ENCODE results near the gene BIRC6. TPM values are rescaled to one million over a fixed set of nuclear protein-coding genes. Genes with fewer than 3 reads are reported as not detected.

The BIRC6 gene
- total and polyA plus RNA-seq, 5 donors from 2014 or later: 18.9 to 176 (median 27.2) TPM

- no peak for ATAC-seq (ENCODE audit: low read depth in 2 of 2)
- Histone ChIP-seq H3K27me3 (ENCODE audit: control insufficient read depth, insufficient read depth, low read length) (no peaks in the 10 kb centered on the region), H3K4me3 (ENCODE audit: low read depth, low read length) (no peak overlapping the region), H3K36me3 (ENCODE audit: control insufficient read depth, insufficient read depth, low read length) (peaks cover 81% of the 10 kb centered on the region), H3K27ac (ENCODE audit: insufficient read depth, low read length, poor library complexity, severe bottlenecking) (no peak overlapping the region), H3K4me1 (ENCODE audit: control insufficient read depth, insufficient read depth, low read length, poor library complexity, severe bottlenecking) (no peaks in the 10 kb centered on the region), H3K9me3 (ENCODE audit: control insufficient read depth in 2 of 2, low read length in 2 of 2) (no peaks in the 10 kb centered on the region)
- no peak for DNase-seq
- H3K27ac Mint-ChIP-seq: no peak overlapping the region
- H3K9me3 Mint-ChIP-seq: no peaks in the 10 kb centered on the region
- H3K27me3 Mint-ChIP-seq: no peaks in the 10 kb centered on the region
- H3K4me1 Mint-ChIP-seq: peaks cover 0 to 3% (median under 1%) of the 10 kb centered on the region in 4 donors
- H3K36me3 Mint-ChIP-seq: peaks cover 54% of the 10 kb centered on the region
- H3K4me3 Mint-ChIP-seq: no peak overlapping the region
Measured at GRCh38 chr2:32514946-32515345, 158.1 kb downstream of the BIRC6 start.

- H3K36me3 ChIP-seq (ENCODE audit: control insufficient read depth, insufficient read depth, low read length): peaks cover 84% of the 10 kb centered on the region
Measured at GRCh38 chr2:32516567-32516966, 159.7 kb downstream of the BIRC6 start.

GRCh38 chr2:32522770-32523169 is 165.9 kb downstream of the BIRC6 start:
- peaks cover 0 to 9% (median 2%) of the 10 kb centered on the region in 4 donors for H3K4me1 Mint-ChIP-seq
- DNase-seq (no peak), ATAC-seq (ENCODE audit: low read depth in 2 of 2) (no peak)
- peaks cover 42% of the 10 kb centered on the region for H3K36me3 Mint-ChIP-seq
- Histone ChIP-seq H3K9me3 (ENCODE audit: control insufficient read depth in 2 of 2, low read length in 2 of 2) (no peaks in the 10 kb centered on the region), H3K4me1 (ENCODE audit: control insufficient read depth, insufficient read depth, low read length, poor library complexity, severe bottlenecking) (no peaks in the 10 kb centered on the region), H3K36me3 (ENCODE audit: control insufficient read depth, insufficient read depth, low read length) (peaks cover 80% of the 10 kb centered on the region), H3K27ac (ENCODE audit: insufficient read depth, low read length, poor library complexity, severe bottlenecking) (no peak overlapping the region), H3K27me3 (ENCODE audit: control insufficient read depth, insufficient read depth, low read length) (no peaks in the 10 kb centered on the region), H3K4me3 (ENCODE audit: low read depth, low read length) (no peak overlapping the region)
- no peaks in the 10 kb centered on the region for H3K27me3 Mint-ChIP-seq
- peak overlapping the region in 2 of 3 donors; percentile 30 to 42 for H3K27ac Mint-ChIP-seq
- H3K9me3 Mint-ChIP-seq: no peaks in the 10 kb centered on the region
- H3K4me3 Mint-ChIP-seq: no peak overlapping the region

More at GRCh38 chr2:32516567-32516966, 159.7 kb downstream of the BIRC6 start:
- no peaks in the 10 kb centered on the region for H3K9me3 ChIP-seq (ENCODE audit: control insufficient read depth in 2 of 2, low read length in 2 of 2)
- H3K9me3 Mint-ChIP-seq: no peaks in the 10 kb centered on the region
- no peaks in the 10 kb centered on the region for H3K4me1 ChIP-seq (ENCODE audit: control insufficient read depth, insufficient read depth, low read length, poor library complexity, severe bottlenecking)
- DNase-seq (no peak), ATAC-seq (ENCODE audit: low read depth in 2 of 2) (no peak)
- H3K27ac ChIP-seq (ENCODE audit: insufficient read depth, low read length, poor library complexity, severe bottlenecking): no peak overlapping the region
- H3K27me3 Mint-ChIP-seq: no peaks in the 10 kb centered on the region
- H3K4me3 ChIP-seq (ENCODE audit: low read depth, low read length): no peak overlapping the region
- H3K4me3 Mint-ChIP-seq: no peak overlapping the region
- H3K4me1 Mint-ChIP-seq: peaks cover 0 to 5% (median 1%) of the 10 kb centered on the region in 4 donors
- H3K36me3 Mint-ChIP-seq: peaks cover 52% of the 10 kb centered on the region
- H3K27ac Mint-ChIP-seq: no peak overlapping the region
- H3K27me3 ChIP-seq (ENCODE audit: control insufficient read depth, insufficient read depth, low read length): no peaks in the 10 kb centered on the region

- Histone ChIP-seq H3K9me3 (ENCODE audit: control insufficient read depth in 2 of 2, low read length in 2 of 2) (no peaks in the 10 kb centered on the region), H3K27me3 (ENCODE audit: control insufficient read depth, insufficient read depth, low read length) (no peaks in the 10 kb centered on the region), H3K36me3 (ENCODE audit: control insufficient read depth, insufficient read depth, low read length) (peaks cover 78% of the 10 kb centered on the region), H3K4me3 (ENCODE audit: low read depth, low read length) (no peak overlapping the region), H3K27ac (ENCODE audit: insufficient read depth, low read length, poor library complexity, severe bottlenecking) (no peak overlapping the region), H3K4me1 (ENCODE audit: control insufficient read depth, insufficient read depth, low read length, poor library complexity, severe bottlenecking) (no peaks in the 10 kb centered on the region)
- DNase-seq (no peak), ATAC-seq (ENCODE audit: low read depth in 2 of 2) (no peak)
- no peak overlapping the region for H3K4me3 Mint-ChIP-seq
- H3K27ac Mint-ChIP-seq: no peak overlapping the region
- H3K36me3 Mint-ChIP-seq: peaks cover 34% of the 10 kb centered on the region
- H3K9me3 Mint-ChIP-seq: no peaks in the 10 kb centered on the region
- H3K4me1 Mint-ChIP-seq: peaks cover 0 to 12% (median 2%) of the 10 kb centered on the region in 4 donors
- no peaks in the 10 kb centered on the region for H3K27me3 Mint-ChIP-seq
Measured at GRCh38 chr2:32523686-32524085, 166.9 kb downstream of the BIRC6 start.

- Mint-ChIP-seq H3K9me3 (peaks cover 0 to 2% (median 0%) of the 10 kb centered on the region in 7 donors), H3K36me3 (peaks cover 54% of the 10 kb centered on the region), H3K4me1 (peaks cover 0 to 13% (median 4%) of the 10 kb centered on the region in 4 donors), H3K27me3 (no peaks in the 10 kb centered on the region), H3K4me3 (no peak overlapping the region), H3K27ac (no peak overlapping the region)
- DNase-seq (no peak), ATAC-seq (ENCODE audit: low read depth in 2 of 2) (no peak)
- H3K4me1 ChIP-seq (ENCODE audit: control insufficient read depth, insufficient read depth, low read length, poor library complexity, severe bottlenecking): no peaks in the 10 kb centered on the region
- no peak overlapping the region for H3K4me3 ChIP-seq (ENCODE audit: low read depth, low read length)
- H3K27ac ChIP-seq (ENCODE audit: insufficient read depth, low read length, poor library complexity, severe bottlenecking): no peak overlapping the region
- no peaks in the 10 kb centered on the region for H3K27me3 ChIP-seq (ENCODE audit: control insufficient read depth, insufficient read depth, low read length)
- no peaks in the 10 kb centered on the region for H3K9me3 ChIP-seq (ENCODE audit: control insufficient read depth in 2 of 2, low read length in 2 of 2)
- peaks cover 44% of the 10 kb centered on the region for H3K36me3 ChIP-seq (ENCODE audit: control insufficient read depth, insufficient read depth, low read length)
Measured at GRCh38 chr2:32532341-32532740, 175.5 kb downstream of the BIRC6 start.

- Mint-ChIP-seq H3K27me3 (no peaks in the 10 kb centered on the region), H3K4me1 (peaks cover 0 to 10% (median 4%) of the 10 kb centered on the region in 4 donors), H3K36me3 (peaks cover 54% of the 10 kb centered on the region), H3K4me3 (no peak overlapping the region), H3K9me3 (peaks cover 0 to 2% (median 0%) of the 10 kb centered on the region in 7 donors), H3K27ac (peak overlapping the region in 1 of 3 donors; percentile 47)
- H3K27me3 ChIP-seq (ENCODE audit: control insufficient read depth, insufficient read depth, low read length): no peaks in the 10 kb centered on the region
- ATAC-seq (ENCODE audit: low read depth in 2 of 2): no peak
- H3K4me3 ChIP-seq (ENCODE audit: low read depth, low read length): no peak overlapping the region
- peaks cover 38% of the 10 kb centered on the region for H3K36me3 ChIP-seq (ENCODE audit: control insufficient read depth, insufficient read depth, low read length)
- no peak overlapping the region for H3K27ac ChIP-seq (ENCODE audit: insufficient read depth, low read length, poor library complexity, severe bottlenecking)
- H3K9me3 ChIP-seq (ENCODE audit: control insufficient read depth in 2 of 2, low read length in 2 of 2): no peaks in the 10 kb centered on the region
- no peaks in the 10 kb centered on the region for H3K4me1 ChIP-seq (ENCODE audit: control insufficient read depth, insufficient read depth, low read length, poor library complexity, severe bottlenecking)
- no peak for DNase-seq
Measured at GRCh38 chr2:32532961-32533360, 176.1 kb downstream of the BIRC6 start.

- no peak overlapping the region for H3K27ac ChIP-seq (ENCODE audit: insufficient read depth, low read length, poor library complexity, severe bottlenecking)
- no peaks in the 10 kb centered on the region for H3K9me3 ChIP-seq (ENCODE audit: control insufficient read depth in 2 of 2, low read length in 2 of 2)
- no peak for ATAC-seq (ENCODE audit: low read depth in 2 of 2)
- no peak overlapping the region for H3K27ac Mint-ChIP-seq
- DNase-seq: no peak
- H3K36me3 Mint-ChIP-seq: peaks cover 54% of the 10 kb centered on the region
- no peaks in the 10 kb centered on the region for H3K4me1 ChIP-seq (ENCODE audit: control insufficient read depth, insufficient read depth, low read length, poor library complexity, severe bottlenecking)
- no peak overlapping the region for H3K4me3 Mint-ChIP-seq
- H3K27me3 ChIP-seq (ENCODE audit: control insufficient read depth, insufficient read depth, low read length): no peaks in the 10 kb centered on the region
- H3K9me3 Mint-ChIP-seq: peaks cover 0 to 2% (median 0%) of the 10 kb centered on the region in 7 donors
- H3K4me3 ChIP-seq (ENCODE audit: low read depth, low read length): no peak overlapping the region
- peaks cover 0 to 15% (median 9%) of the 10 kb centered on the region in 4 donors for H3K4me1 Mint-ChIP-seq
- H3K36me3 ChIP-seq (ENCODE audit: control insufficient read depth, insufficient read depth, low read length): peaks cover 26% of the 10 kb centered on the region
- H3K27me3 Mint-ChIP-seq: no peaks in the 10 kb centered on the region
Measured at GRCh38 chr2:32534831-32535230, 178.0 kb downstream of the BIRC6 start.

GRCh38 chr2:32538735-32539134 is 181.9 kb downstream of the BIRC6 start:
- no peaks in the 10 kb centered on the region for H3K27me3 Mint-ChIP-seq
- no peaks in the 10 kb centered on the region for H3K4me1 ChIP-seq (ENCODE audit: control insufficient read depth, insufficient read depth, low read length, poor library complexity, severe bottlenecking)
- no peak overlapping the region for H3K27ac ChIP-seq (ENCODE audit: insufficient read depth, low read length, poor library complexity, severe bottlenecking)
- no peaks in the 10 kb centered on the region for H3K9me3 ChIP-seq (ENCODE audit: control insufficient read depth in 2 of 2, low read length in 2 of 2)
- H3K27ac Mint-ChIP-seq: peak overlapping the region in 1 of 3 donors; percentile 15
- ATAC-seq (ENCODE audit: low read depth in 2 of 2) (no peak), DNase-seq (no peak)
- no peak overlapping the region for H3K4me3 Mint-ChIP-seq
- H3K4me3 ChIP-seq (ENCODE audit: low read depth, low read length): no peak overlapping the region
- peaks cover 0 to 2% (median 0%) of the 10 kb centered on the region in 7 donors for H3K9me3 Mint-ChIP-seq
- peaks cover 14% of the 10 kb centered on the region for H3K36me3 ChIP-seq (ENCODE audit: control insufficient read depth, insufficient read depth, low read length)
- no peaks in the 10 kb centered on the region for H3K27me3 ChIP-seq (ENCODE audit: control insufficient read depth, insufficient read depth, low read length)
- H3K4me1 Mint-ChIP-seq: peaks cover 5 to 18% (median 11%) of the 10 kb centered on the region in 4 donors
- peaks cover 29% of the 10 kb centered on the region for H3K36me3 Mint-ChIP-seq

Measured in CD4-positive, CD25-positive, alpha-beta regulatory T cell (primary cell).